Measurements from ENCODE around the gene FMN1.

The FMN1 gene

GRCh38 chr15:32998182-32998581, 196.3 kb downstream of the FMN1 start:
- no peaks in the 10 kb centered on the region for H3K36me3 ChIP-seq (ENCODE audit: insufficient read depth)
- no peaks in the 10 kb centered on the region for H3K27me3 ChIP-seq (ENCODE audit: insufficient read depth, low read depth)
- H3K4me3 ChIP-seq (IDR thresholded peaks at IDR 0.05; ENCODE audit: insufficient read depth, low read depth, low read length) = no peak overlapping the region
- no peaks in the 10 kb centered on the region for H3K79me2 ChIP-seq (ENCODE audit: insufficient read depth, low read depth)
- no peak for TF ChIP-seq CTCF (conservative IDR thresholded peaks at IDR 0.05; ENCODE audit: low read depth, low read length)
- no peak overlapping the region for H3K27ac ChIP-seq
- H3K4me2 ChIP-seq = no peak overlapping the region
- no peaks in the 10 kb centered on the region for H4K20me1 ChIP-seq (ENCODE audit: insufficient read depth)
- peaks cover 15% of the 10 kb centered on the region for H3K4me1 ChIP-seq (ENCODE audit: low read depth, poor library complexity, severe bottlenecking)
- no peak overlapping the region for H3K9ac ChIP-seq
- H2AFZ ChIP-seq (ENCODE audit: low read depth) = no peak overlapping the region

DNA sequence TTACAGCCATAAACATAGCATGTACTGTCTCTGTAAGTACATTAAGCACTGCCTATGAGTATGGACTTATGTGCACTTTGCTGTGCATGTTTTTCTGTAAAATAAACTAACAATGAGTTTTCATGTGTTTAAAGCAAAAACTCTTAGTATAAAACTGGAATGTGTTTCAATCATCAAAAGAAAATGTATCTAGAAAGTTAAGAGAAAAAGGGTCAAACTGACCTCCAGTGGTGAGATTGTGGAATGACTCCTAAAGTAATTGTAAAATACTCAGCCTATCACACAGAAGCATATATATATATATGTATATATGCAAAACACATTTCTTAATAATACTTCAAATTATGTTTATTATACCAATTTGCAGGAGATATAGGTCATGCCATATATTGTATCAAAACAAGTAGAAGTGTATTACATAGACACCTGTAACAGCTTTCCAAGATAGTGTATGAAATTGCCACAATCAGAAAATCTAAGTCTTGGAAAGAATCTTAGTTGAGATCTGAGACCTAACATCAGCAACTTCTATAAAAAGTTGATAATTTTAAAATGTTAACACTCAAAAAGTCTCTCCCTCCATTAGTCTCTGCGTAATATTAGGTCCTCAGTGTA, 199.6 kb downstream of the FMN1 start:
- H3K27ac ChIP-seq = no peak overlapping the region

DNA sequence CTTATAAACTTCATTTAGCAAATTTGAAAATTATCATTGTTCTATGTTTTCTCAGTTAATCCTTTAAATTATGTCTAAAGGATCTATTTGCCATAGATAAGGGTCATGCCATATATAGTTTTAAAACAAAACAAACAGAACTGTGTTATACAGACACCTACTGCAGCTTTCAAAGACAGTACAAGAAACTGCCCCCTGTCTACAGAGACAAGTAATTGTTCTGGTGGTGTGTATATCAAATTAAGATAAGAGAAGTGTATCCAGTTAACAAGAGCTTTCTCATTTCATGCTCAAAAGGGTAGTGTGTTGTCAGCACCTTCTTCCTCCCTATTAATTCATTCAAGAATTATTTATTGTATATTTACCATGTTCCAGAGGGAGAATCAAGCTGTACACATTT, 201.2 kb downstream of the FMN1 start:
- H2AFZ ChIP-seq (ENCODE audit: low read depth) = no peak overlapping the region
- peak; percentile 35; the same call in 1 of the 2 replicates for TF ChIP-seq CTCF (conservative IDR thresholded peaks at IDR 0.05; ENCODE audit: low read depth, low read length)
- H3K4me3 ChIP-seq (IDR thresholded peaks at IDR 0.05; ENCODE audit: insufficient read depth, low read depth, low read length) = no peak overlapping the region
- H4K20me1 ChIP-seq (ENCODE audit: insufficient read depth) = no peaks in the 10 kb centered on the region
- peaks cover under 1% of the 10 kb centered on the region for H3K4me1 ChIP-seq (ENCODE audit: low read depth, poor library complexity, severe bottlenecking)
- no peak overlapping the region for H3K4me2 ChIP-seq
- no peak overlapping the region for H3K9ac ChIP-seq
- H3K27ac ChIP-seq = no peak overlapping the region
- H3K36me3 ChIP-seq (ENCODE audit: insufficient read depth) = no peaks in the 10 kb centered on the region
- H3K27me3 ChIP-seq (ENCODE audit: insufficient read depth, low read depth) = no peaks in the 10 kb centered on the region
- H3K79me2 ChIP-seq (ENCODE audit: insufficient read depth, low read depth) = no peaks in the 10 kb centered on the region

More for the DNA sequence above, 199.6 kb downstream of the FMN1 start:
- no peaks in the 10 kb centered on the region for H3K79me2 ChIP-seq (ENCODE audit: insufficient read depth, low read depth)
- H4K20me1 ChIP-seq (ENCODE audit: insufficient read depth) = no peaks in the 10 kb centered on the region
- no peak overlapping the region; the same call in 1 of the 2 replicates for H3K4me2 ChIP-seq
- no peaks in the 10 kb centered on the region for H3K27me3 ChIP-seq (ENCODE audit: insufficient read depth, low read depth)
- H3K4me3 ChIP-seq (IDR thresholded peaks at IDR 0.05; ENCODE audit: insufficient read depth, low read depth, low read length) = no peak overlapping the region
- H3K36me3 ChIP-seq (ENCODE audit: insufficient read depth) = no peaks in the 10 kb centered on the region
- no peak overlapping the region for H3K9ac ChIP-seq
- H3K4me1 ChIP-seq (ENCODE audit: low read depth, poor library complexity, severe bottlenecking) = peaks cover 12% of the 10 kb centered on the region
- no peak overlapping the region for H2AFZ ChIP-seq (ENCODE audit: low read depth)
- peak; percentile 71 for TF ChIP-seq CTCF (conservative IDR thresholded peaks at IDR 0.05; ENCODE audit: low read depth, low read length)

- H3K27ac ChIP-seq = no peak overlapping the region
- no peak overlapping the region for H3K9ac ChIP-seq
- H3K79me2 ChIP-seq (ENCODE audit: insufficient read depth, low read depth) = no peaks in the 10 kb centered on the region
- no peak for TF ChIP-seq CTCF (conservative IDR thresholded peaks at IDR 0.05; ENCODE audit: low read depth, low read length)
- H3K4me3 ChIP-seq (IDR thresholded peaks at IDR 0.05; ENCODE audit: insufficient read depth, low read depth, low read length) = no peak overlapping the region
- H2AFZ ChIP-seq (ENCODE audit: low read depth) = no peak overlapping the region
- H3K4me1 ChIP-seq (ENCODE audit: low read depth, poor library complexity, severe bottlenecking) = no peaks in the 10 kb centered on the region
- H3K36me3 ChIP-seq (ENCODE audit: insufficient read depth) = no peaks in the 10 kb centered on the region
- no peak overlapping the region for H3K4me2 ChIP-seq
- no peaks in the 10 kb centered on the region for H3K27me3 ChIP-seq (ENCODE audit: insufficient read depth, low read depth)
- no peaks in the 10 kb centered on the region for H4K20me1 ChIP-seq (ENCODE audit: insufficient read depth)
Observed at GRCh38 chr15:32991619-32992111, 202.8 kb downstream of the FMN1 start.
